ENCODE results near the gene OR4E1.

The OR4E1 gene

GRCh38 chr14:21671371-21671770 lies 2.2 kb downstream of the OR4E1 start:
- no peak overlapping the region for H3K4me3 ChIP-seq (ENCODE audit: low read depth in 1 of 2, low read length in 2 of 2)
- DNase-seq (no peak), ATAC-seq (ENCODE audit: insufficient read depth, low read depth) (no peak)
- H3K4me2 ChIP-seq (ENCODE audit: insufficient read depth, low read length), result no peak overlapping the region
- H3K27me3 ChIP-seq (ENCODE audit: insufficient read depth, low read length, poor library complexity), result peaks cover 14% of the 10 kb centered on the region
- H3K9me3 ChIP-seq (ENCODE audit: insufficient read depth, low read length, severe bottlenecking), result peaks cover 2% of the 10 kb centered on the region
- H3K79me2 ChIP-seq (ENCODE audit: insufficient read depth, low read length), result no peaks in the 10 kb centered on the region
- no peaks in the 10 kb centered on the region for H3K36me3 ChIP-seq (ENCODE audit: insufficient read depth, low read length)
- H3K9ac ChIP-seq (ENCODE audit: low read depth, low read length), result no peak overlapping the region
- no peak overlapping the region for H3K27ac ChIP-seq (ENCODE audit: low read length)
- H3K4me1 ChIP-seq (ENCODE audit: insufficient read depth, low read length), result no peaks in the 10 kb centered on the region
- no peak overlapping the region for H2AFZ ChIP-seq (ENCODE audit: low read depth, low read length)
- no peak for TF ChIP-seq EZH2 (IDR thresholded peaks at IDR 0.05; ENCODE audit: borderline replicate concordance, low read depth, low read length, severe bottlenecking)
- TF ChIP-seq, protein P1, sequence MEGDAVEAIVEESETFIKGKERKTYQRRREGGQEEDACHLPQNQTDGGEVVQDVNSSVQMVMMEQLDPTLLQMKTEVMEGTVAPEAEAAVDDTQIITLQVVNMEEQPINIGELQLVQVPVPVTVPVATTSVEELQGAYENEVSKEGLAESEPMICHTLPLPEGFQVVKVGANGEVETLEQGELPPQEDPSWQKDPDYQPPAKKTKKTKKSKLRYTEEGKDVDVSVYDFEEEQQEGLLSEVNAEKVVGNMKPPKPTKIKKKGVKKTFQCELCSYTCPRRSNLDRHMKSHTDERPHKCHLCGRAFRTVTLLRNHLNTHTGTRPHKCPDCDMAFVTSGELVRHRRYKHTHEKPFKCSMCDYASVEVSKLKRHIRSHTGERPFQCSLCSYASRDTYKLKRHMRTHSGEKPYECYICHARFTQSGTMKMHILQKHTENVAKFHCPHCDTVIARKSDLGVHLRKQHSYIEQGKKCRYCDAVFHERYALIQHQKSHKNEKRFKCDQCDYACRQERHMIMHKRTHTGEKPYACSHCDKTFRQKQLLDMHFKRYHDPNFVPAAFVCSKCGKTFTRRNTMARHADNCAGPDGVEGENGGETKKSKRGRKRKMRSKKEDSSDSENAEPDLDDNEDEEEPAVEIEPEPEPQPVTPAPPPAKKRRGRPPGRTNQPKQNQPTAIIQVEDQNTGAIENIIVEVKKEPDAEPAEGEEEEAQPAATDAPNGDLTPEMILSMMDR (IDR thresholded peaks at IDR 0.05; ENCODE audit: borderline replicate concordance, extremely low read depth, low read length, poor library complexity, severe bottlenecking), result no peak
- H4K20me1 ChIP-seq (ENCODE audit: insufficient read depth, low read length), result no peaks in the 10 kb centered on the region

- ATAC-seq (ENCODE audit: insufficient read depth, low read depth), result no peak
- TF ChIP-seq, protein P1 (IDR thresholded peaks at IDR 0.05; ENCODE audit: borderline replicate concordance, extremely low read depth, low read length, poor library complexity, severe bottlenecking), result no peak
- no peak for TF ChIP-seq EZH2 (IDR thresholded peaks at IDR 0.05; ENCODE audit: borderline replicate concordance, low read depth, low read length, severe bottlenecking)
- Histone ChIP-seq H3K9ac (ENCODE audit: low read depth, low read length) (no peak overlapping the region), H3K4me2 (ENCODE audit: insufficient read depth, low read length) (no peak overlapping the region), H3K36me3 (ENCODE audit: insufficient read depth, low read length) (no peaks in the 10 kb centered on the region), H3K27me3 (ENCODE audit: insufficient read depth, low read length, poor library complexity) (peaks cover 17% of the 10 kb centered on the region), H3K79me2 (ENCODE audit: insufficient read depth, low read length) (no peaks in the 10 kb centered on the region), H3K27ac (ENCODE audit: low read length) (no peak overlapping the region), H3K4me1 (ENCODE audit: insufficient read depth, low read length) (no peaks in the 10 kb centered on the region), H3K4me3 (ENCODE audit: low read depth in 1 of 2, low read length in 2 of 2) (no peak overlapping the region), H3K9me3 (ENCODE audit: insufficient read depth, low read length, severe bottlenecking) (no peaks in the 10 kb centered on the region), H2AFZ (ENCODE audit: low read depth, low read length) (no peak overlapping the region), H4K20me1 (ENCODE audit: insufficient read depth, low read length) (no peaks in the 10 kb centered on the region)
- no peak for DNase-seq
These were observed 4.3 kb downstream of the OR4E1 start for GRCh38 chr14:21669284-21669683.

- H3K9ac ChIP-seq (ENCODE audit: low read depth, low read length), result no peak overlapping the region
- H3K36me3 ChIP-seq (ENCODE audit: insufficient read depth, low read length), result no peaks in the 10 kb centered on the region
- DNase-seq (no peak), ATAC-seq (ENCODE audit: insufficient read depth, low read depth) (no peak)
- H4K20me1 ChIP-seq (ENCODE audit: insufficient read depth, low read length), result no peaks in the 10 kb centered on the region
- H3K9me3 ChIP-seq (ENCODE audit: insufficient read depth, low read length, severe bottlenecking), result no peaks in the 10 kb centered on the region
- H3K4me3 ChIP-seq (ENCODE audit: low read depth in 1 of 2, low read length in 2 of 2), result no peak overlapping the region
- no peak overlapping the region for H3K27ac ChIP-seq (ENCODE audit: low read length)
- H3K4me2 ChIP-seq (ENCODE audit: insufficient read depth, low read length), result no peak overlapping the region
- TF ChIP-seq EZH2 (IDR thresholded peaks at IDR 0.05; ENCODE audit: borderline replicate concordance, low read depth, low read length, severe bottlenecking), result no peak
- TF ChIP-seq, protein P1 (IDR thresholded peaks at IDR 0.05; ENCODE audit: borderline replicate concordance, extremely low read depth, low read length, poor library complexity, severe bottlenecking), result no peak
- peaks cover 17% of the 10 kb centered on the region for H3K27me3 ChIP-seq (ENCODE audit: insufficient read depth, low read length, poor library complexity)
- H3K79me2 ChIP-seq (ENCODE audit: insufficient read depth, low read length), result no peaks in the 10 kb centered on the region
- no peaks in the 10 kb centered on the region for H3K4me1 ChIP-seq (ENCODE audit: insufficient read depth, low read length)
- no peak overlapping the region for H2AFZ ChIP-seq (ENCODE audit: low read depth, low read length)
These were observed 5.2 kb downstream of the OR4E1 start for GRCh38 chr14:21668377-21668776.

GRCh38 chr14:21656980-21657379 lies 16.6 kb downstream of the OR4E1 start:
- H3K79me2 ChIP-seq (ENCODE audit: insufficient read depth, low read length), result no peaks in the 10 kb centered on the region
- no peak for DNase-seq
- H3K9me3 ChIP-seq (ENCODE audit: insufficient read depth, low read length, severe bottlenecking), result no peaks in the 10 kb centered on the region
- peaks cover 7% of the 10 kb centered on the region for H3K27me3 ChIP-seq (ENCODE audit: insufficient read depth, low read length, poor library complexity)
- H2AFZ ChIP-seq (ENCODE audit: low read depth, low read length), result no peak overlapping the region
- TF ChIP-seq, protein P1 (IDR thresholded peaks at IDR 0.05; ENCODE audit: borderline replicate concordance, extremely low read depth, low read length, poor library complexity, severe bottlenecking), result no peak
- no peak for TF ChIP-seq EZH2 (IDR thresholded peaks at IDR 0.05; ENCODE audit: borderline replicate concordance, low read depth, low read length, severe bottlenecking)
- ATAC-seq (ENCODE audit: insufficient read depth, low read depth), result no peak
- H3K36me3 ChIP-seq (ENCODE audit: insufficient read depth, low read length), result no peaks in the 10 kb centered on the region
- no peaks in the 10 kb centered on the region for H4K20me1 ChIP-seq (ENCODE audit: insufficient read depth, low read length)
- no peak overlapping the region for H3K9ac ChIP-seq (ENCODE audit: low read depth, low read length)
- H3K4me1 ChIP-seq (ENCODE audit: insufficient read depth, low read length), result no peaks in the 10 kb centered on the region
- no peak overlapping the region for H3K4me2 ChIP-seq (ENCODE audit: insufficient read depth, low read length)
- H3K4me3 ChIP-seq (ENCODE audit: low read depth in 1 of 2, low read length in 2 of 2), result no peak overlapping the region
- no peak overlapping the region for H3K27ac ChIP-seq (ENCODE audit: low read length)
